PFSK-1 (cell line): ENCODE results near the gene PAXX.

Source experiments
- FOXP2 ChIP-seq: optimal IDR thresholded peaks from 2 replicates; pipeline ENCODE3; 2011; ENCODE audit warnings: borderline replicate concordance, control low read depth, inconsistent platforms; ENCODE audit not compliant: insufficient read depth; ENCODE audit errors: extremely low read length, extremely low read depth
- POLR2AphosphoS5 ChIP-seq: IDR thresholded peaks from 2 replicates; pipeline ENCODE4 v1.6.1; 2012; ENCODE audit warnings: low read depth, mild to moderate bottlenecking, control low read depth, low read length, moderate library complexity
- SIN3A ChIP-seq: IDR thresholded peaks from 2 replicates; pipeline ENCODE4 v1.6.1; 2012; ENCODE audit warnings: mild to moderate bottlenecking, low read length, moderate library complexity, borderline replicate concordance; ENCODE audit not compliant: insufficient read depth
- TAF1 ChIP-seq: IDR thresholded peaks from 2 replicates; pipeline ENCODE4 v1.6.1; 2012; ENCODE audit warnings: low read length, control low read depth, borderline replicate concordance; ENCODE audit not compliant: insufficient read depth
- TF ChIP-seq, protein P1 (sequence below), 2 experiments: IDR thresholded peaks; 2 replicates each; pipeline versions ENCODE4 v1.6.1 to v1.8.0; 2011 to 2012; ENCODE audit warnings: low read depth in 2 of 2, low read length in 2 of 2, control low read depth in 1 of 2, inconsistent platforms in 1 of 2, mild to moderate bottlenecking in 1 of 2, moderate library complexity in 1 of 2; ENCODE audit not compliant: insufficient read depth in 1 of 2

PAXX gene

DNA sequence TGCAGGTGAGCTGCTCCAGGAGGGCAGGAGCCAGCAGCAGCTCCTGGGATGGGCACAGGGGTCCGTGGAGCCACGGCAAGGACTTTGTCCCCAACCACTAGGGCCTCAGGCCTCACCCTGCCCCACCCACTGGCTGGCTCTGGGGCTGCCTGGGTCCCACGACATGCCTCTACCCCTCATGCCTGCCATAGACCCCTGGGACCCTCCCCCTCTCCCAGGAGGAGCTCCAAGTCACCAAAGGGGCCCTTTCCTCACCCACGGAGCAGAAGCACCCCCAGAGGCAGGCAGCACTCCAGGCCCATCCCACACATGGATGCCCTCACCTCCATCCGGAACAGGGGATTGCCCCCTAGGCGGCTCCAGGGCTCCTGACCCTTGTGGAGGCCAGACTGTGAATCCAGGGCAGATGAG, 29.4 kb downstream of the PAXX start:
- TF ChIP-seq POLR2AphosphoS5 (no peak), FOXP2 (no peak), TAF1 (no peak), SIN3A (no peak)
- TF ChIP-seq, protein P1, sequence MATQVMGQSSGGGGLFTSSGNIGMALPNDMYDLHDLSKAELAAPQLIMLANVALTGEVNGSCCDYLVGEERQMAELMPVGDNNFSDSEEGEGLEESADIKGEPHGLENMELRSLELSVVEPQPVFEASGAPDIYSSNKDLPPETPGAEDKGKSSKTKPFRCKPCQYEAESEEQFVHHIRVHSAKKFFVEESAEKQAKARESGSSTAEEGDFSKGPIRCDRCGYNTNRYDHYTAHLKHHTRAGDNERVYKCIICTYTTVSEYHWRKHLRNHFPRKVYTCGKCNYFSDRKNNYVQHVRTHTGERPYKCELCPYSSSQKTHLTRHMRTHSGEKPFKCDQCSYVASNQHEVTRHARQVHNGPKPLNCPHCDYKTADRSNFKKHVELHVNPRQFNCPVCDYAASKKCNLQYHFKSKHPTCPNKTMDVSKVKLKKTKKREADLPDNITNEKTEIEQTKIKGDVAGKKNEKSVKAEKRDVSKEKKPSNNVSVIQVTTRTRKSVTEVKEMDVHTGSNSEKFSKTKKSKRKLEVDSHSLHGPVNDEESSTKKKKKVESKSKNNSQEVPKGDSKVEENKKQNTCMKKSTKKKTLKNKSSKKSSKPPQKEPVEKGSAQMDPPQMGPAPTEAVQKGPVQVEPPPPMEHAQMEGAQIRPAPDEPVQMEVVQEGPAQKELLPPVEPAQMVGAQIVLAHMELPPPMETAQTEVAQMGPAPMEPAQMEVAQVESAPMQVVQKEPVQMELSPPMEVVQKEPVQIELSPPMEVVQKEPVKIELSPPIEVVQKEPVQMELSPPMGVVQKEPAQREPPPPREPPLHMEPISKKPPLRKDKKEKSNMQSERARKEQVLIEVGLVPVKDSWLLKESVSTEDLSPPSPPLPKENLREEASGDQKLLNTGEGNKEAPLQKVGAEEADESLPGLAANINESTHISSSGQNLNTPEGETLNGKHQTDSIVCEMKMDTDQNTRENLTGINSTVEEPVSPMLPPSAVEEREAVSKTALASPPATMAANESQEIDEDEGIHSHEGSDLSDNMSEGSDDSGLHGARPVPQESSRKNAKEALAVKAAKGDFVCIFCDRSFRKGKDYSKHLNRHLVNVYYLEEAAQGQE (IDR thresholded peaks at IDR 0.05; ENCODE audit: insufficient read depth in 1 of 2, low read depth in 2 of 2, low read length in 2 of 2): no peak

DNA sequence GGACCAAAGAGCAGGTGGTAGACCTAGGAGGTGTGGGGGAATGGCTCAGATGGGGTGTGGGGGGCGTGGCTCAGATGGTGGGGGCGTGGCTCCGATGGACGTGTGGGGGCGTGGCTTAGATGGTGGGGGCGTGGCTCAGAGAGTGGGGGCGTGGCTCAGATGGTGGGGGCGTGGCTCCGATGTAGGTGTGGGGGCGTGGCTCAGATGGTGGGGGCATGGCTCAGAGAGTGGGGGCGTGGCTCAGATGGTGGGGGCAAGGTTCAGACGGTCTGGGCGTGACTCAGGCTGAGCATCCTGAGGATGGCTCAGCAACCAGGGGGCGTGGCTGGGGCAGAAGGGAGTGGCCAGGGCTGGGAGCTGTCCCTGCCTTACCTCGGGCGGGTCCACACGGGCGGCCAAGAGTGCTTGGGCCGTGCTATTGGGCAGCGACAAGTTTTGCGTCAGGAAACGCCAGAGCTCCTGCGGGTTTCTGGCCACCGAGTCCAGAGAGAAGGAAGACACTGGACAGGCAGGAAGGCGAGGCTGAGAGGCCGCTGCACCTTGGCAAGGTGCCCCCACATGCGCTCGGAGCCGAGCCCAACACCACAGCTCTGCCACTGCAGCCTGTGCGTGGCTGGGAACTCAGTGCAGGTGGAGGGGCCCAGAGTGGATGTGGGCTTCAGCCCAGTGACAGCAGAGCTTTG, 29.9 kb downstream of the PAXX start:
- TF ChIP-seq POLR2AphosphoS5 (no peak), SIN3A (no peak), TAF1 (no peak)
- TF ChIP-seq, protein P1 (IDR thresholded peaks at IDR 0.05; ENCODE audit: insufficient read depth in 1 of 2, low read depth in 2 of 2, low read length in 2 of 2): peak in 1 of 2 experiments; percentile 38; a peak in 1 of 4 replicates

DNA sequence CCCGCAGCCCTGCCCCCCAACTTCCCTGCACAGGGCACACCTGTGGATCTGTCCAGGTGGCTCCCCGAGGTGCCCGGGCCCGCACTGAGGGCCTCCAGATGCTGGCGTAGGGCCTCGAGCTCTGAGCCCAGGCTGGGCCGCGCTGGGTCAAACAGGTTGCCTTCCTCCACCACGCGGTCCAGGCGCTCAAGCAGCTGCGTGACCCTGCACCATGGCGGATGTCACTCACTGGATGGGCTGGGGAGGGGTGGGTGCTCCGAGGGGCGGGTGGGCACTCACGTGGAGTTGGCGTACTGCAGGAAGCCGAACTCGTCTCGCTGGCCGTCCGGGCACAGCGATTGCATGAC, 30.4 kb downstream of the PAXX start:
- no peak for TF ChIP-seq TAF1
- no peak for TF ChIP-seq SIN3A
- TF ChIP-seq, protein P1 (IDR thresholded peaks at IDR 0.05; ENCODE audit: insufficient read depth in 1 of 2, low read depth in 2 of 2, low read length in 2 of 2): no peak
- TF ChIP-seq FOXP2: no peak
- no peak for TF ChIP-seq POLR2AphosphoS5

DNA sequence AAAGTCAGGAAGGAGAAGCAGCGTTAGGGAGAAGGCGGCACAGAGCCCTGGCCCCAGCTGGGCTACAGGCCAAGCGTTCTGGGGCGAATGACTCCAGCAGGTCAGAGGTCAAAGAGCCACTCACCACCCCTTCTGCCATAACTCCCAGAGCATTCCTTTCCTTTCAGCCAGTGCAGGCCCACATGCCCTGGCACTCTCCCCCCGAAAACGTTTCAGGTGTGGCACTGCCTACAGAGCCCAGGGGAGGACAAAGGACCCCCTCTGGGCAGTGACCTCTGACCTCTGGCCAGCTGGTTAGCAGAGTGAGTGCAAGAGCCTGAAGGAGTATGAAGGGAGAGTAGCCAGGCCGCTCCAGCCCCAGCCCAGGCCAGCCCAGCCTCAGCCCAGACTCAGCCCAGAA, 30.9 kb downstream of the PAXX start:
- TF ChIP-seq POLR2AphosphoS5: no peak
- TF ChIP-seq FOXP2: no peak
- TF ChIP-seq SIN3A: no peak
- no peak for TF ChIP-seq TAF1
- TF ChIP-seq, protein P1 (IDR thresholded peaks at IDR 0.05; ENCODE audit: insufficient read depth in 1 of 2, low read depth in 2 of 2, low read length in 2 of 2): no peak
